Measurements from ENCODE around the gene SYNPR. TPM values are rescaled to one million over a fixed set of nuclear protein-coding genes. Genes with fewer than 3 reads are reported as not detected.
"Not testable (repeated sequence)": the region's sequence is repeated elsewhere in the genome, so short reads cannot be mapped to it uniquely, and the experiment has no call there.

SYNPR gene
- total RNA-seq, 1 donor from 2014 or later: 119 TPM

DNA sequence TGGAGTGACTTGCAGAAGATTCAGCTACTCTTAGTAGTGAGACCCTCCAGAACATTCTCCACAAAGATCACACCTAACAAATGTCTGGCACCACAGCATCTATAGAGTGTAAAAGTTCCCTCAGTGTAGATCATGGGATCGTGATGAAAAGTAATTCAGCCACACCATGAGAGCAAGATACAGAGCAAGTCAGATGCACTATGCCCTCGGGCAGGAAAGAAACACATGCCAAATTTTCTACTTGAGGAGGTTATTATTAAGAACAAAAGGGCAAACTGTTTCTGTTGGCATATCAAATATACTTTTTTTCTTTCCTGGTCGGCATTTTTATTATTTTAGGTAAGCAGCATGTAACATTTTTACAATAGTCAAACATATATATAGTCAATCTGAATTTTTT, 329.6 kb downstream of the SYNPR start:
- no peak for FAIRE-seq
- no peak for DNase-seq (ENCODE audit: low spot score in 2 of 2)

GRCh38 chr3:63609408-63609807, 331.3 kb downstream of the SYNPR start:
- FAIRE-seq (no peak), DNase-seq (ENCODE audit: low spot score in 2 of 2) (no peak)

DNA sequence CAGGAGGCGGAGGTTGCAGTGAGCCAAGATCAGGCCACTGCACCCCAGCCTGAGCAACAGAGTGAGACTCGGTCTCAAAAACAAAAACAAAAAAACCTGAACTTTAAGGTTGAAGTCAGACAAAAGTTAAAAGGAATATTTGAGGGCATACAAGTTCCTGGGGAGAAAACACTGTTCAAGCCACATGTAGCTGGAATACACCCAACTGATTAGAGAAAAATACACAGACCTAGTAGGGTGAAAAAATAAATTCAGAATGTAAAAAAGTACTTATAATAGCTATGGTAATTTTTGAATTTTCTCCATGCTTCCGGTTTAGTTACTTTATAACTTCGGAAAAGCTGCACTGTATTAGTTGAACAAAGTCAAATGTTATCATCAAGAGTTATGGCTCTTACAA, 331.7 kb downstream of the SYNPR start:
- no peak for DNase-seq (ENCODE audit: low spot score in 2 of 2)
- no peak for FAIRE-seq

DNA sequence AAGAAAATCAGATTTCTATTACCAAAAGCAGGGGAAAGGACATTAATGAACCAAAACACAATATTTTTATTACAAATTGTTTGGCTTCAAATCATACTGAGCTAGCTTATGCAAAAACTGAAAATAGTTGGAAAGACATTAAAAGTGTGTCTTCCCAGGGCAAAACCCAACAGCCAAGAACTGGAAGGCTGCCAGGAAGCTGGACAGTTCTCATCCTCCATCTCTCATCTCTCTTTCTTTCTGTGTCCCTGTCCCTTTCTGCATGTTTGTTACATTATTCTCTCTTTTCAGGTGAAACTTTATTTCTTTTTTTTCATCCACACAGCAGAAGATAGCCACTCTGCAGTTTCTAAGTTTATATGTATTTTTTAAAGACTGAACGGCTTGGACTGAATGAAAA, 333.3 kb downstream of the SYNPR start:
- FAIRE-seq: no peak

GRCh38 chr3:63613561-63613960, 335.5 kb downstream of the SYNPR start:
- no peak for DNase-seq (ENCODE audit: low spot score in 2 of 2)
- no peak for FAIRE-seq

More for the DNA sequence above, 333.3 kb downstream of the SYNPR start:
- DNase-seq (ENCODE audit: low spot score in 2 of 2): no peak

DNA sequence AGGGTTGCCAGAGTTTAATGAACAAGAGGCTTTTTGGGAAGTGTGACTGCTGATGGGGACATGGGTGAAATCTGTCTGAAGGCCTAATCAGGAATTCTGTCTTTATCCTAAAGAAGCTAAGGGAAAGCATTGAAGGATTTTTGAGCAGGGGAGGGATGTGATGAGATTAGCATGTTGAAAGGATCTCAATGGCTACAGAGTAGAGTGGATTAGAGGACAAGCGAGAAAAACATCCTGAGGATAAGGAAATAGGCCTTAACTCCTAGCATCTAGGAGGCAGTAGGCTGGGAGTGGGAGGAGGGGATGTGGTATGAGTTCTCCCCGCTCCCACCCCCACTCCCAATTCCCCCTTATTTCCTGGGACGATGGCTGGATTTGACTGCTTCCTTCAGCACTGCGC, 339.3 kb downstream of the SYNPR start:
- DNase-seq (ENCODE audit: low spot score in 2 of 2) (no peak), FAIRE-seq (no peak)

- DNase-seq (ENCODE audit: low spot score in 2 of 2): no peak
- FAIRE-seq: no peak
These were observed 346.9 kb downstream of the SYNPR start for GRCh38 chr3:63624941-63625560.

DNA sequence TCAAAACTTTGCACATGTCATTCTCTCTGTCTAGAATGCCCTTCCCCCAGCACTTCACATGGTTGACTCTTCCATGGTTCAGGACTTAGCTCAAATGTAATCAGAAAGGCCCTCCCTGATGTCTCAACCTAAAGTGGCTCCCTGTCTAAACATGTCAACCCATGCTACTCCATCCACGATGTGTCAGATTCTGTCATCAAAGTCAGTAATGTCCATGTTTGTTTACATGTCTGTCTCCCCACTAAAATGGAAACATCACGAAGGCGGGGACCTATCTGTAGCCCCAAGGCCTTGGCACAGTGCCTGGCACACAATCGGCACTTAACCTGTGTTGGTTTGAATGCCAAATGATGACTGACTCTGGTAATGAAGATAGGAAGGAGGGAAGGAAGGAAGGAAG, 353.6 kb downstream of the SYNPR start:
- DNase-seq (ENCODE audit: low spot score in 2 of 2) (no peak), FAIRE-seq (no peak)

DNA sequence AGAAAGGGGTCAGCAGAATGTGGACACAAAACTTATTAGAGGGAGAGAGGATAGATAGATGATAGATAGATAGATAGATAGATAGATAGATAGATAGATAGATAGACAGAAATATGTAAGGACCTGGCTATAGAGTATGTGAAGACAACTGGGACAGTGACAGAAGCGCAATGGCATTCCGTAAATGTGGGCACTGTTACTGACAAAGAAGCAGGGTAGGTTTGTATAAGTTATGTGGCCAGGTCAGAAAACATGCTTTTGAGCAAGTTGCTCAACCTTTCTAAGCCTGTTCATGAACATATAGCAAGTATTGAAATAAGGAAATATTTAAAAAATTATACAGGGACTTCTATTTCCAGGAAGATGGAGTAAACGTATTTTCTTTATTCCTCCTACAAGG, 357.1 kb downstream of the SYNPR start:
- FAIRE-seq (no peak), DNase-seq (ENCODE audit: low spot score in 2 of 2) (no peak)

- DNase-seq (ENCODE audit: low spot score in 2 of 2) (no peak), FAIRE-seq (no peak)
These were observed 361.7 kb downstream of the SYNPR start for GRCh38 chr3:63639806-63640205.

- DNase-seq (ENCODE audit: low spot score in 2 of 2) (no peak), FAIRE-seq (no peak)
These were observed 364.4 kb downstream of the SYNPR start for GRCh38 chr3:63642488-63642887.

- DNase-seq (ENCODE audit: low spot score in 2 of 2): no peak
These were observed 366.2 kb downstream of the SYNPR start for GRCh38 chr3:63644212-63644797.

DNA sequence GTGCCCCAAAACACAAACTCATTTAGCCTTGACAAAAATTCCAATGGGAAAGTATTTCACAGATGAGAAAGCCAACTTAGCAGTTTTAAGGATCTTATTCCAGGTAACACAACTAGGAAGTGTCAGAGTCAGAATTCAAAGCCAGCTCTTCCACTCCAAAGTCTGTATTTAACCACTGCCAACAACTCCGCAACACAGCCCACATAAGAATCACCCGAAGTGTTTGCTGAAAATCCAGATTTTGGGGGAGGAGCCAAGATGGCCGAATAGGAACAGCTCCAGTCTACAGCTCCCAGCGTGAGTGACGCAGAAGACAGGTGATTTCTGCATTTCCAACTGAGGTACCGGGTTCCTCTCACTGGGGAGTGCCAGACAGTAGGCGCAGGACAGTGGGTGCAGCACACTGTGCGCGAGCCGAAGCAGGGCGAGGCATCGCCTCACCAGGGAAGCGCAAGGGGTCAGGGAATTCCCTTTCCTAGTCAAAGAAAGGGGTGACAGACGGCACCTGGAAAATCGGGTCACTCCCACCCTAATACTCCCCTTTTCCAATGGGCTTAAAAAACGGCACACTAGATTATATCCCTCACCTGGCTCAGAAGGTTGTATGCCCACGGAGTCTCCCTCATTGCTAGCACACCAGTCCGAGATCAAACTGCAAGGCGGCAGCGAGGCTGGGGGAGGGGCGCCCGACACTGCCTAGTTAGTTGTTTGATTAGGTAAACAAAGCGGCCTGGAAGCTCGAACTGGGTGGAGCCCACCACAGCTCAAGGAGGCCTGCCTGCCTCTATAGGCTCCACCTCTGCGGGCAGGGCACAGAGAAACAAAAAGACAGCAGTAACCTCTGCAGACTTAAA, 367.0 kb downstream of the SYNPR start:
- FAIRE-seq; DNase-seq (ENCODE audit: low spot score in 2 of 2): not testable (repeated sequence)

More at GRCh38 chr3:63644212-63644797, 366.2 kb downstream of the SYNPR start:
- no peak for FAIRE-seq

DNA sequence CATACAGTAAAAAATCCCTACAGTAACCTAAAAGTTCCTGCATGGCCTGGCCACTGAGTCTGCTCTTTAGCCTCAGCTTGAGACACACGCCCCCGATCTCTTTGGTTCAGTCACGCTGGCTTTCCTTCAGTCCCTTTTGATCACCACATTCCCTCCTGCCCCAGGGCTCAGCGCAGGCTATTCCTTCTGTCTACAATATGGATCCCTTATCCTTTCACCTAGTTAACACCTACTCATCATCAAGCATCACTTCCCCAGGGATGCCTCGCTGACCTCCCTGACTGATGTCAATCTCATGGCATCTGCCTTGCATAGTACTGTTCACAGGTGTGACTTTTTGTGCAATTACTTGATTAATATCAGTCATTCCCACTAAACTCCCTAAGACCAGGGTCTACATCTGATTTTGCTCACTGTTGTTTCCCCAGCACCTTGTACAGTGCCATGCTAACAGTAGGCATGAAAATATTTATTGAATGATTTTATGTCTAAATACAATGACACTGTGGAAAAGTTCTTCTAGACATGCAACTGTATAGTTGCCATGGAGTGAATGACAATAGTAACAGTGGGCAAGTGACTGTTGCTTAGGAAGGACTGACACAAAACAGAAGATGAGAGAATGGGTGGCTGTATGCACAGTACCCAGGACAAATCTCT, 374.1 kb downstream of the SYNPR start, which contains the start of gene SNTN:
SNTN (plus strand) TSS at position 610 of the 660 bp plus-strand sequence; CDS start at position 623, 13 bp downstream.
- no peak for DNase-seq (ENCODE audit: low spot score in 2 of 2)
- FAIRE-seq: no peak

DNA sequence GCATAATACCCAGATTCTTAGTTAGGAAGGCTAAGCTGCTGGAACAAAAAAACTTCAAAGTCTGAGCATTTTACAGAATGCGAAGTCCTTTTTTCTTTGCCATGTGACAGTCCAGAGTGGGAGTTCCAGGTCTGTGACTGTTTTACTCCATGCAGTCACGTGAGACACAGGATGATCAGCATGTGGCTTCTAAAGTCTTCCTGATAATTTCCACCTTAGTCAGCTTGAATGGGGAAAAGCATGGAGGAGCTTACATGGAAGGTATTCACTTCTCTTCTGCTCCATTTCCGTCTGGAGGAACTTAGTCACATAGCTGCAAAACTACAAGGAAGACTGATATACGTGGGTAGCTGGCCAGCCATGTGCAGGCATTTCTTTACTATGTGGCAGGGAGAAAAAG, 376.1 kb downstream of the SYNPR start:
- FAIRE-seq: no peak
- DNase-seq (ENCODE audit: low spot score in 2 of 2): no peak

DNA sequence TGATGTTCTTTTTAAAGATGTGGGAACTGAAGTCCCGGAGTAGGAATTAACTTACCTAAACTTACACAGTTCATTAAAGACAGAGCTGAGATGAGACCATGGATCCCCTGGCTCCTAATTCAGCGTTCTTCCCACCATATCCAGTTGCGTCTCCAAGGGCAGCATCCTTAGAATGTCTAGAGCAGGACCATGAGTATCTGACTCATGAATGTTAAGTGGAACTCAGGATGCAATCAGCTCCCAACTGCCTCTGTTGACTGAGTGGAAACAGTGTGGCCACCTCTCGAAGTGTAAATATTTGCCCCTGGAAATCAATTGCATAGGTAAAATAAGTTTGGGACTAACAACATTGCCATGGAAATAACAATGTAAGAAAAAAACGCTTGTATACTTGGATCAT, 376.8 kb downstream of the SYNPR start:
- DNase-seq (ENCODE audit: low spot score in 2 of 2) (no peak), FAIRE-seq (no peak)

DNA sequence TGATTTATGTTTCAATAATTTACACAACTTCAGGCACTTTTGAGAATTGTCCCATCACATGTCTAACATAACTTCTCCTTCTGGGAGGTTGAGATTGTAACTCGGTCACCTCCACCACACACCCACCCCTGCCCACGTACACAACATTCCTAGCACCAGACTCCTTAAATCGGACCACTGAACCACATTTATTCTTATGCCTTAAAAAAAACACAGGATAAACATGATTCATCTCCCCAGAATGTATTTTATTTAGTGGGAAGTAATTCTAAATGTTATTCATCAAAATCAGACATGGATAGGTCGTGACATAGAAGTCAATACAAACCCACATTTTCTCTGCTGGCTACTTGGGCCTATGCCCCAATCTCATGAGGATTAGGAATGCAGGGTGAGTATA, 377.4 kb downstream of the SYNPR start:
- FAIRE-seq (no peak), DNase-seq (ENCODE audit: low spot score in 2 of 2) (no peak)

- DNase-seq (ENCODE audit: low spot score in 2 of 2): no peak
- FAIRE-seq: no peak
These were observed 378.7 kb downstream of the SYNPR start for GRCh38 chr3:63656786-63657185.

- FAIRE-seq (no peak), DNase-seq (ENCODE audit: low spot score in 2 of 2) (no peak)
These were observed 383.1 kb downstream of the SYNPR start for GRCh38 chr3:63661242-63661641.

DNA sequence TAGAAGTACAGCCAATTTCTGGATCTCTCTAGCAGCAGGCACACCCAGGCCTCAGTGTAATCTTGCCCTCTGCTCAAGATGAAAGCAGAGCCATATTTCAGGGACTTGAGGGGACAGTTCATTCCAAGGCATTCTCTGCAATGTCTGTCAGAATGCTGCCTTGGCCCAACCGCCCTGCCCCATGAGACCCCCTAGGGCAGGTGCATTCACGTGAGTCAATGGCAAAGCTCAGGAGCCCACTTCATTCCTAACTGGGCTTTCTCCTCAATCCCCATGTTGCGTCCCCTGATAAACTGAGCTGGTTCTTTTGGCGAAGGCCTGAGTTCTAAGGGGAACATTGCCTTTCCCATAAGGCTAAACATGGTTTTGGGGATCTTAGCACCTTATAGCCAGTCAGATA, 383.9 kb downstream of the SYNPR start:
- DNase-seq (ENCODE audit: low spot score in 2 of 2): no peak
- FAIRE-seq: no peak

DNA sequence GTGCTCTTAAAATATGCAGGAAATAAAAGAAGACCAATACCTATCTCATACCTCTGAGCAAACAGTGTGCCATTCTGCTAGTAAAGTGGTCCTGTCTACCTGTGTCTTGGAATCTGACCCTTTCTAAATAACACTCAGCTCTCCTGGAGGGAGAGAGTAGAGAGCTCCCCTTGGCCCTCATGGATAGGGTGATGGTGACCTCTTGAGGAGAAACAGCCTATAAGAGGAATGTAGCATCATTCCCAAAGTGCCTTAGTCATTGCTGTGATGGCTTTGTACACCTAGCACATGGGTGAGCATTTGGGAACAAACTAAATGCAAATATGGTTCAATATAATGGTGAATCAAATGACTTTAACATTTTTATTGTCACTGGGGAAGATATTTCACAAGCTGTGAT, 384.4 kb downstream of the SYNPR start:
- DNase-seq (ENCODE audit: low spot score in 2 of 2) (no peak), FAIRE-seq (no peak)

Measured in frontal cortex (tissue), 4 donors.